IMR-90 (cell line): ENCODE data around the gene GPR39. TPM values are rescaled to one million over a fixed set of nuclear protein-coding genes. Genes with fewer than 3 reads are reported as not detected.

ENCODE experiments used
- ATAC-seq: fragments of 200-7000 bp; cut with Tn5 transposase; 2 replicates; pipeline ENCODE4 v1.9.1; 2020; ENCODE audit warnings: low read depth, mild to moderate bottlenecking, moderate library complexity
- BruUV-seq: library from RNA; stranded (reverse); fragments of 400-500 nt; replicated peaks from 2 replicates; lab custom pipeline; 2021; lab: Mats Ljungman, UMichigan
- CTCF ChIA-PET: fragments of 300-600 bp; formaldehyde crosslinking; extraction: SDS; loops from one replicate; lab custom pipeline; 2021; ENCODE audit warnings: antibody characterized with exemption; lab: Yijun Ruan, JAX
- POLR2A ChIA-PET: fragments of 300-600 bp; sonication (Branson Sonifier 250); formaldehyde crosslinking; loops from one replicate; lab custom pipeline; 2022; ENCODE audit warnings: antibody characterized with exemption; ENCODE audit not compliant: unreplicated experiment; lab: Charles Lee
- DNase-seq: peaks from one replicate; pipeline ENCODE4 v3.0.0; 2013
- H2AFZ ChIP-seq: replicated peaks from 2 replicates; pipeline ENCODE3; 2013; ENCODE audit warnings: low read length, mild to moderate bottlenecking; ENCODE audit not compliant: poor library complexity
- H2AK5ac ChIP-seq: 2 replicates; pipeline ENCODE4 v1.6.1; 2013; ENCODE audit warnings: low read depth, low read length, inconsistent platforms
- H2AK9ac ChIP-seq: replicated peaks from 2 replicates; pipeline ENCODE3; 2013; ENCODE audit warnings: mild to moderate bottlenecking, low read depth, low read length, moderate library complexity; ENCODE audit not compliant: poor library complexity
- H2BK120ac ChIP-seq: 2 replicates; pipeline ENCODE4 v1.6.1; 2013; ENCODE audit warnings: low read depth, low read length, inconsistent platforms
- H2BK15ac ChIP-seq: 3 replicates; pipeline ENCODE4 v1.6.1; 2013; ENCODE audit warnings: low read depth, low read length, inconsistent platforms
- H2BK20ac ChIP-seq: 2 replicates; pipeline ENCODE4 v1.6.1; 2013; ENCODE audit warnings: low read depth, mild to moderate bottlenecking, inconsistent platforms, low read length, moderate library complexity
- H2BK5ac ChIP-seq: 2 replicates; pipeline ENCODE4 v1.6.1; 2013; ENCODE audit warnings: mild to moderate bottlenecking, low read depth, low read length, inconsistent platforms; ENCODE audit not compliant: poor library complexity, severe bottlenecking
- H3K14ac ChIP-seq: replicated peaks from 2 replicates; pipeline ENCODE4 v1.6.1; 2013; ENCODE audit warnings: low read depth, low read length, inconsistent platforms
- H3K18ac ChIP-seq: 2 replicates; pipeline ENCODE4 v1.6.1; 2013; ENCODE audit warnings: low read depth, low read length, control low read depth
- H3K23ac ChIP-seq: 2 replicates; pipeline ENCODE4 v1.6.1; 2013; ENCODE audit warnings: low read depth, low read length, inconsistent platforms
- H3K27ac ChIP-seq: 2 replicates; pipeline ENCODE4 v1.5.1; 2013; ENCODE audit warnings: mild to moderate bottlenecking, control low read depth, low read length; ENCODE audit not compliant: insufficient read depth
- H3K27me3 ChIP-seq: 2 replicates; pipeline ENCODE4 v1.6.1; 2013; ENCODE audit warnings: low read length; ENCODE audit not compliant: control insufficient read depth, insufficient read depth
- H3K36me3 ChIP-seq: 2 replicates; pipeline ENCODE4 v1.6.1; 2013; ENCODE audit warnings: low read length, mixed read lengths; ENCODE audit not compliant: control insufficient read depth, insufficient read depth
- H3K4ac ChIP-seq: 2 replicates; pipeline ENCODE4 v1.6.1; 2013; ENCODE audit warnings: low read depth, low read length, inconsistent platforms
- H3K4me1 ChIP-seq: 2 replicates; pipeline ENCODE4 v1.6.1; 2013; ENCODE audit warnings: low read length, mixed read lengths; ENCODE audit not compliant: control insufficient read depth, insufficient read depth
- H3K4me2 ChIP-seq: 2 replicates; pipeline ENCODE4 v1.6.1; 2013; ENCODE audit warnings: low read depth, mild to moderate bottlenecking, control low read depth, low read length, moderate library complexity
- H3K4me3 ChIP-seq: 2 replicates; pipeline ENCODE4 v1.5.1; 2013; ENCODE audit warnings: low read depth, mild to moderate bottlenecking, control low read depth, low read length, moderate library complexity; ENCODE audit not compliant: insufficient read depth
- H3K56ac ChIP-seq: 2 replicates; pipeline ENCODE4 v1.6.1; 2013; ENCODE audit warnings: low read length, inconsistent platforms; ENCODE audit not compliant: insufficient read depth; ENCODE audit errors: extremely low read depth
- H3K79me1 ChIP-seq, 2 experiments: 2 replicates each; pipeline ENCODE4 v1.6.1; 2013; ENCODE audit warnings: low read length in 2 of 2, inconsistent platforms in 1 of 2, low read depth in 1 of 2
- H3K9ac ChIP-seq: 2 replicates; pipeline ENCODE4 v1.6.1; 2013; ENCODE audit warnings: low read depth, low read length, control low read depth
- H3K9me1 ChIP-seq: 2 replicates; pipeline ENCODE4 v1.6.1; 2013; ENCODE audit warnings: low read length, inconsistent platforms; ENCODE audit not compliant: insufficient read depth
- H3K9me3 ChIP-seq: 2 replicates; pipeline ENCODE4 v1.6.1; 2013; ENCODE audit warnings: low read length; ENCODE audit not compliant: control insufficient read depth, insufficient read depth
- H4K20me1 ChIP-seq: 2 replicates; pipeline ENCODE4 v1.6.1; 2013; ENCODE audit warnings: low read length, inconsistent platforms; ENCODE audit not compliant: insufficient read depth
- H4K5ac ChIP-seq: 2 replicates; pipeline ENCODE4 v1.6.1; 2013; ENCODE audit warnings: mild to moderate bottlenecking, low read depth, low read length, control low read depth
- H4K8ac ChIP-seq, 2 experiments: 2 replicates each; pipeline ENCODE4 v1.6.1; 2013; ENCODE audit warnings: low read depth in 2 of 2, low read length in 2 of 2, control low read depth in 1 of 2, inconsistent platforms in 1 of 2
- H4K91ac ChIP-seq: 2 replicates; pipeline ENCODE4 v1.6.1; 2013; ENCODE audit warnings: low read depth, low read length, inconsistent platforms; ENCODE audit not compliant: insufficient read depth
- BHLHE40 ChIP-seq: fragments of 150-350 bp; IDR thresholded peaks from 2 replicates; pipeline ENCODE4 v1.6.1; 2016; ENCODE audit warnings: mild to moderate bottlenecking, low read depth, low read length
- CEBPB ChIP-seq: IDR thresholded peaks from 2 replicates; pipeline ENCODE4 v1.6.1; 2012; ENCODE audit warnings: low read depth, low read length, improper control_type of control experiment
- CHD1 ChIP-seq: IDR thresholded peaks from 2 replicates; pipeline ENCODE4 v1.6.1; 2012; ENCODE audit warnings: low read depth, low read length, improper control_type of control experiment
- FOS ChIP-seq: fragments of 150-350 bp; IDR thresholded peaks from 2 replicates; pipeline ENCODE4 v1.6.1; 2016; ENCODE audit warnings: low read depth, low read length
- MAFK ChIP-seq: IDR thresholded peaks from 2 replicates; pipeline ENCODE4 v1.6.1; 2012; ENCODE audit warnings: low read depth, low read length, improper control_type of control experiment
- MAZ ChIP-seq: IDR thresholded peaks from 2 replicates; pipeline ENCODE4 v1.6.1; 2012; ENCODE audit warnings: low read depth, mild to moderate bottlenecking, low read length, improper control_type of control experiment, moderate library complexity, borderline replicate concordance
- MXI1 ChIP-seq: IDR thresholded peaks from 2 replicates; pipeline ENCODE4 v1.6.1; 2012; ENCODE audit warnings: low read depth, mild to moderate bottlenecking, low read length, moderate library complexity, borderline replicate concordance
- NFE2L2 ChIP-seq: fragments of 150-350 bp; IDR thresholded peaks from 2 replicates; pipeline ENCODE4 v1.6.1; 2016; ENCODE audit warnings: low read depth, mild to moderate bottlenecking, low read length
- POLR2A ChIP-seq: IDR thresholded peaks from 2 replicates; pipeline ENCODE4 v1.6.1; 2012; ENCODE audit warnings: mild to moderate bottlenecking, low read depth, low read length
- RAD21 ChIP-seq: IDR thresholded peaks from 2 replicates; pipeline ENCODE4 v1.6.1; 2012; ENCODE audit warnings: low read length, improper control_type of control experiment
- RCOR1 ChIP-seq: IDR thresholded peaks from 2 replicates; pipeline ENCODE4 v1.6.1; 2012; ENCODE audit warnings: mild to moderate bottlenecking, low read length, improper control_type of control experiment; ENCODE audit not compliant: insufficient replicate concordance
- RFX5 ChIP-seq: IDR thresholded peaks from 2 replicates; pipeline ENCODE4 v1.8.0; 2012; ENCODE audit warnings: low read depth, mild to moderate bottlenecking, low read length, moderate library complexity
- SMC3 ChIP-seq: fragments of 150-350 bp; IDR thresholded peaks from 2 replicates; pipeline ENCODE4 v1.6.1; 2016; ENCODE audit warnings: low read depth, mild to moderate bottlenecking, antibody characterized with exemption, low read length, moderate library complexity
- WGBS, 2 experiments: methylation state at CpG; one replicate each; pipeline versions ENCODE4 v1.1.5 to v1.1.7; 2013; ENCODE audit warnings: missing lambda C conversion rate in 2 of 2; ENCODE audit not compliant: insufficient read length in 1 of 2; ENCODE audit errors: extremely low coverage in 2 of 2; 5-methylcytosine and 5-hydroxymethylcytosine counted together
- dilution Hi-C: fragments of 300-500 bp; cut with HindIII; formaldehyde crosslinking; loops from one replicate; pipeline ENCODE4 v1.14.3; 2018; ENCODE audit warnings: low sequenced_read_pairs; ENCODE audit not compliant: unreplicated experiment
- in situ Hi-C: fragments of 300-500 bp; cut with MboI; formaldehyde crosslinking; loops from 3 replicates; pipeline ENCODE4 v1.14.3; 2019; ENCODE audit warnings: low sequenced_read_pairs, inconsistent platforms, mixed read lengths
- intact Hi-C: fragments of 100-400 bp; cut with micrococcal nuclease; formaldehyde crosslinking; loops from 2 replicates; pipeline ENCODE4 v1.10.0; 2022
- polyA plus RNA-seq, 3 experiments: library from polyadenylated mRNA; depleted of rRNA; stranded (reverse); fragments of >200 nt; gene quantifications; 2 replicates each; pipeline ENCODE4 v1.2.3, GENCODE V29; 2012; ENCODE audit warnings: low replicate concordance in 1 of 3
- total RNA-seq: library from RNA; depleted of rRNA; stranded (reverse); fragments of >200 nt; gene quantifications from 2 replicates; pipeline ENCODE4 v1.2.3, GENCODE V29; 2012
- TF ChIP-seq, protein P1 (sequence below): conservative IDR thresholded peaks from 2 replicates; pipeline ENCODE4 v1.5.1; 2012; ENCODE audit warnings: mild to moderate bottlenecking, low read depth, low read length, improper control_type of control experiment
- TF ChIP-seq, protein P2 (sequence below): fragments of 150-350 bp; IDR thresholded peaks from 2 replicates; pipeline ENCODE4 v1.6.1; 2017; ENCODE audit warnings: mild to moderate bottlenecking, antibody characterized with exemption, low read length, low read depth
- TF ChIP-seq, protein P3 (sequence below): fragments of 150-350 bp; IDR thresholded peaks from 2 replicates; pipeline ENCODE4 v1.6.1; 2016; ENCODE audit warnings: low read depth, mild to moderate bottlenecking, low read length, moderate library complexity, borderline replicate concordance

Gene GPR39
- total and polyA plus RNA-seq, 2 of the 4 experiments (the other 2 are of a cell fraction), result 4.4 to 9.0 TPM

DNA sequence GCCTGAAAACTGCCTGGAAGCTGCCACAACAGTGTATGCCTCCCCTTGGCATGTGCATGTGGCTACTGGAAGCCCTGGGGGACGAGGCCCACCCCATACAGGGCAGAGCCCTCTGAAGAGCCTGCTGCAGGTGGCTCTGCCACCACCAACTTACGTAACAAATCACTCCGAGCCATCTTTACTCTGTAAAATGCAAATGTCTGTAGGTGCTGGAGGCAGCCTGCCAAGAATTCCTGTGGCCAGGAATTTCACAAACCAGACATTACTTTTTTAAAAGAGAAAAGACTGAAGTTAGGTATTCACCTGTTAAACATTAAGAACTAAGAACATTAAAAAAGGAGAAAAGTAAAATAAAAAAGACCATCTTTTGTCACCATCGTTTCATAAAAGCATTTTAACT, 106.3 kb downstream of the GPR39 start:
- Histone ChIP-seq H4K91ac (no peak overlapping the region), H3K9ac (no peak overlapping the region), H3K23ac (no peak overlapping the region), H3K14ac (no peak overlapping the region), H3K4ac (no peak overlapping the region), H3K9me1 (no peaks in the 10 kb centered on the region; the same call in 1 of the 2 replicates), H3K36me3 (no peaks in the 10 kb centered on the region), H2AK9ac (no peak overlapping the region), H2AFZ (no peak overlapping the region), H2BK120ac (no peak overlapping the region), H3K79me1 (no peaks in the 10 kb centered on the region; a peak in 1 of 4 replicates), H3K56ac (no peak overlapping the region), H2BK20ac (no peak overlapping the region), H4K5ac (no peak overlapping the region), H2BK5ac (no peak overlapping the region), H4K8ac (no peak overlapping the region), H3K18ac (no peak overlapping the region), H3K27ac (no peak overlapping the region), H3K9me3 (no peaks in the 10 kb centered on the region), H3K27me3 (peaks cover 1% of the 10 kb centered on the region; the same call in 1 of the 2 replicates), H3K4me1 (no peaks in the 10 kb centered on the region; the same call in 1 of the 2 replicates), H3K4me2 (no peak overlapping the region), H2BK15ac (no peak overlapping the region), H3K4me3 (no peak overlapping the region), H2AK5ac (no peak overlapping the region), H4K20me1 (no peaks in the 10 kb centered on the region)
- in situ Hi-C loops, result no loop called here
- dilution Hi-C loops, result no loop called here
- ChIA-PET CTCF (no interaction called here), POLR2A (no interaction called here)
- BruUV-seq, result no TSS peak
- TF ChIP-seq FOS (no peak), MAFK (no peak), NFE2L2 (no peak), MAZ (no peak), CEBPB (no peak), CHD1 (no peak), POLR2A (no peak), BHLHE40 (no peak), RFX5 (no peak), SMC3 (no peak), RCOR1 (no peak), MXI1 (no peak), RAD21 (no peak)
- TF ChIP-seq, protein P1, sequence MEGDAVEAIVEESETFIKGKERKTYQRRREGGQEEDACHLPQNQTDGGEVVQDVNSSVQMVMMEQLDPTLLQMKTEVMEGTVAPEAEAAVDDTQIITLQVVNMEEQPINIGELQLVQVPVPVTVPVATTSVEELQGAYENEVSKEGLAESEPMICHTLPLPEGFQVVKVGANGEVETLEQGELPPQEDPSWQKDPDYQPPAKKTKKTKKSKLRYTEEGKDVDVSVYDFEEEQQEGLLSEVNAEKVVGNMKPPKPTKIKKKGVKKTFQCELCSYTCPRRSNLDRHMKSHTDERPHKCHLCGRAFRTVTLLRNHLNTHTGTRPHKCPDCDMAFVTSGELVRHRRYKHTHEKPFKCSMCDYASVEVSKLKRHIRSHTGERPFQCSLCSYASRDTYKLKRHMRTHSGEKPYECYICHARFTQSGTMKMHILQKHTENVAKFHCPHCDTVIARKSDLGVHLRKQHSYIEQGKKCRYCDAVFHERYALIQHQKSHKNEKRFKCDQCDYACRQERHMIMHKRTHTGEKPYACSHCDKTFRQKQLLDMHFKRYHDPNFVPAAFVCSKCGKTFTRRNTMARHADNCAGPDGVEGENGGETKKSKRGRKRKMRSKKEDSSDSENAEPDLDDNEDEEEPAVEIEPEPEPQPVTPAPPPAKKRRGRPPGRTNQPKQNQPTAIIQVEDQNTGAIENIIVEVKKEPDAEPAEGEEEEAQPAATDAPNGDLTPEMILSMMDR, result no peak
- TF ChIP-seq, protein P2, sequence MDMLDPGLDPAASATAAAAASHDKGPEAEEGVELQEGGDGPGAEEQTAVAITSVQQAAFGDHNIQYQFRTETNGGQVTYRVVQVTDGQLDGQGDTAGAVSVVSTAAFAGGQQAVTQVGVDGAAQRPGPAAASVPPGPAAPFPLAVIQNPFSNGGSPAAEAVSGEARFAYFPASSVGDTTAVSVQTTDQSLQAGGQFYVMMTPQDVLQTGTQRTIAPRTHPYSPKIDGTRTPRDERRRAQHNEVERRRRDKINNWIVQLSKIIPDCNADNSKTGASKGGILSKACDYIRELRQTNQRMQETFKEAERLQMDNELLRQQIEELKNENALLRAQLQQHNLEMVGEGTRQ, result no peak
- TF ChIP-seq, protein P3, sequence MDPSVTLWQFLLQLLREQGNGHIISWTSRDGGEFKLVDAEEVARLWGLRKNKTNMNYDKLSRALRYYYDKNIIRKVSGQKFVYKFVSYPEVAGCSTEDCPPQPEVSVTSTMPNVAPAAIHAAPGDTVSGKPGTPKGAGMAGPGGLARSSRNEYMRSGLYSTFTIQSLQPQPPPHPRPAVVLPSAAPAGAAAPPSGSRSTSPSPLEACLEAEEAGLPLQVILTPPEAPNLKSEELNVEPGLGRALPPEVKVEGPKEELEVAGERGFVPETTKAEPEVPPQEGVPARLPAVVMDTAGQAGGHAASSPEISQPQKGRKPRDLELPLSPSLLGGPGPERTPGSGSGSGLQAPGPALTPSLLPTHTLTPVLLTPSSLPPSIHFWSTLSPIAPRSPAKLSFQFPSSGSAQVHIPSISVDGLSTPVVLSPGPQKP, result no peak
- no peak for ATAC-seq
- no peak for DNase-seq
- no CpG with 5 or more reads among the region's 4 CpGs for WGBS, 2 experiments
- intact Hi-C loops, result no loop called here
